Jurkat, Clone E6-1 (cell line): ENCODE measurements around the gene SCN3B. TPM values are rescaled to one million over a fixed set of nuclear protein-coding genes. Genes with fewer than 3 reads are reported as not detected.
A peak's percentile ranks its signal among the peaks of the same experiment; 100 is the strongest.

Source experiments
- DNase-seq: peaks from one replicate; pipeline ENCODE4 v3.0.0-alpha.2; 2011; ENCODE audit warnings: low read depth, low spot score
- H3K4me3 ChIP-seq: 2 replicates; pipeline ENCODE4 v1.5.1; 2011; ENCODE audit warnings: mild to moderate bottlenecking, low read length, control low read depth, moderate library complexity
- polyA plus RNA-seq: library from polyadenylated mRNA; unstranded; fragments of >200 nt; gene quantifications from one replicate; pipeline ENCODE4 v1.2.1, GENCODE V29; 2012; ENCODE audit warnings: missing spikeins; ENCODE audit not compliant: insufficient read length, insufficient read depth

Gene SCN3B, protein sequence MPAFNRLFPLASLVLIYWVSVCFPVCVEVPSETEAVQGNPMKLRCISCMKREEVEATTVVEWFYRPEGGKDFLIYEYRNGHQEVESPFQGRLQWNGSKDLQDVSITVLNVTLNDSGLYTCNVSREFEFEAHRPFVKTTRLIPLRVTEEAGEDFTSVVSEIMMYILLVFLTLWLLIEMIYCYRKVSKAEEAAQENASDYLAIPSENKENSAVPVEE
- polyA plus RNA-seq, result not detected

DNA sequence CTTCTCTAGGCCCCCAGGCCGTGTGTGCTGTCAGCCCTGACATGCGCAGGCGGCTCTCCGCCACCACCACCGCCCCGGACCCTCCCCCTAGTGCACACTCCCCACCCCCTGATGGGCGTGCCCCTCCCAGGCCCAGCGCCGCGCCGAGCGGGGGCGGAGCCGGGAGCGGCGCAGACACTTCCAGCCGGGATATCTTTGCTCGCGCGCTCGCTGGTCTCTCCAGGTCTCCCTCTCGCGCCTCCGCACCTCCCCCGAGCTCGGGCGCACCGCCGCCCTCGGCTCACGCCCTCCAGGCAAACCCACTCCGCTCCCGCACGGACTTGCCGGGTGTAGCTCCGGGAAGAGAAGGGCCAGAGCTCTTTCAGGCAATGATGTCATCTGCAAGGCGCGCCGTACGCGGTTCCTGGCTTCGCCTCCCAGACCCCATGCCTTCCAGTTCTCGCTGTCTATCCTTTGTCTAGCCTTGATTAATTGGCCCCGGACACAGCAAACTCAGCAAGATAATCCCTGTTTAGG lies at the start of gene SCN3B:
TSS of gene SCN3B (minus strand) at position 59 of the 516 bp plus-strand sequence. CDS start 823 bp downstream, outside the sequence.
- peak; percentile 28 for DNase-seq

GRCh38 chr11:123702696-123703095 lies 48.3 kb upstream of the SCN3B start:
- no peak overlapping the region for H3K4me3 ChIP-seq
- DNase-seq, result no peak

More for the DNA sequence above, at the start of gene SCN3B:
- peak within 1 kb of the TSS; percentile 55 for H3K4me3 ChIP-seq

GRCh38 chr11:123702139-123702538 lies 47.7 kb upstream of the SCN3B start:
- no peak overlapping the region for H3K4me3 ChIP-seq
- no peak for DNase-seq

- H3K4me3 ChIP-seq, result no peak overlapping the region
- DNase-seq, result no peak
Measured at GRCh38 chr11:123700772-123701171, 46.3 kb upstream of the SCN3B start.

DNA sequence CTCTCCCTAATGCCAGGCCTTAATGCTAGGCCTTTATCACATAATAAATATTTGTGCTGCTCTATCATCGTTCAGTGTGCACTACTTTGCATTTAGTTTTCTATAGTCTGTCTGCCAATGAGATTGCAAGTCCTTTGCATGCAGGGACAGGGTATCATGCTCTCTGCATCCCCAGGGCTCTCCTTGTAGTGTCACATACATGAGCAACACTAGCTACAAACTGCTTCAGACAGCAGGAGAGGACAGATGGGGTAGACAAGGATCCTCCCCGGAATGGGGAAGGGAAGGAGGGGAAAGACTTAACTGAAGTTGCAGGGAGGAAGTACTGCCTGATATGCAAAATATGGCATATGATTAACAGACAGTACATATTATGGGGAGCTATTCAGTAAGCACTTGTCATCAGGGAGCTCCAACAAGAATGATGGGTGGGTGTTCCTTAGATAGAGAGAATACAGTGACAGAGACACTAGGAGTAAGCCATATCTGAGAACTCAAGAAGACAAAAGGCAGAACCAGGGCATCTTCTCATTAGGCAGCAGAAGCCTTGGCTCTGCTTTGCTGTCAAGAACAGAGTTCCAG lies 44.2 kb upstream of the SCN3B start:
- DNase-seq, result no peak

DNA sequence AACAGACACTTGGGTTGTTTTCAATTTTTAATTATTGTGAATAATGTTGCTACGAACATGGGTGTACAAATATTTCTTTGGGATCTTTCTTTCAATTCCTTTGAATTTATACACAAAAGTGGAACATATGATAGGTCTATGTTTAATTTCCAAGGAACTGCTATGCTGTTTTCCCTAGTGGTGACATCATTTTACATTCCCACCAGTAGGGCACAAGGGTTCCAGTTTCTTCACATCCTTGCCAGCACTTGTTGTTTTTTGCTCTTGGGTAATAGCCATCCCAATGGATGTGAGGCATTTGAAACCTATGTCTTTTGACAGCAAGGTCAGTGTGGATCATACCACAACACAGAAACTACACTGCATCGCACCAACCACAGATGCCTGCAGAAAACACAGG lies 41.8 kb upstream of the SCN3B start:
- no peak for DNase-seq
- H3K4me3 ChIP-seq, result no peak overlapping the region

More for the DNA sequence above, 44.2 kb upstream of the SCN3B start:
- H3K4me3 ChIP-seq, result no peak overlapping the region

GRCh38 chr11:123695231-123695630 lies 40.8 kb upstream of the SCN3B start:
- DNase-seq, result no peak
- no peak overlapping the region for H3K4me3 ChIP-seq

- no peak overlapping the region for H3K4me3 ChIP-seq
- no peak for DNase-seq
Measured at GRCh38 chr11:123694551-123694950, 40.1 kb upstream of the SCN3B start.

DNA sequence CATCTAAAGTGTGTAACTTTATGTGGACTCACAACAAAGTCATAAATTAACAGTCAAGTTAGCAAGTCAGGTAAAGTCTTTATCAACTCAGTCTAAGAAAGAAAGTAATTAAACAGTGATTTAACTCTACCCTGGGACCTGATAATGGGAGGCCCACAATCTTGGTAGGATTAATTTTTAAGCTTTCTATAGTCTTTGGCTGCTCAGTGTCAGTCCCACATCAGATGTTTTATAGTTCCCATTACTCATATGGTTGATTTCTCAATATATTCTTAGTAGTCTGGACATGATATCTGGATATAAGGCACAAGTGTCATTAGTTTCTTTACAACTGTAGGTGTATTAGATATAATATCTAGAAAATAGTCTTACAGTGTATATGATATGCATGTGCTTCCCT lies 38.5 kb upstream of the SCN3B start:
- no peak for DNase-seq
- no peak overlapping the region for H3K4me3 ChIP-seq

DNA sequence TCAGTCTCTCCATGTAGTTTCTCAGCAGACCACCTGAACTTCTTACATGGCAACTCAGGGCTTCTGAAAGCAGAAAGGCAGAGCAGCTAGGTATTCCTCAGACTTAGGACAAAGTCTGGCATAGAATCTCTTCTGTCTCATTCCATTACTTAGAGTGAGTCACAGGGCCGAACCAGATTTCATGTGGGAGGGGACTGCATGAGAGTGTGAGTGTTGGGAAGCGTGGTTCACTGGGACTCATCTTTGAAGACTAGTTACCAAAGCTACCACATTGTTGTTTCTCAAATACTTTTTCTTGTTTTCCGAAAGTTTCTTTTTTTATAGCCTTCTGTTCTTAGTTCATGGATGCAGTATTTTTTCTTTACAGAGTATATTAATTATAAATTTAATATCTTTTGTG lies 36.1 kb upstream of the SCN3B start:
- no peak for DNase-seq
- H3K4me3 ChIP-seq, result no peak overlapping the region

DNA sequence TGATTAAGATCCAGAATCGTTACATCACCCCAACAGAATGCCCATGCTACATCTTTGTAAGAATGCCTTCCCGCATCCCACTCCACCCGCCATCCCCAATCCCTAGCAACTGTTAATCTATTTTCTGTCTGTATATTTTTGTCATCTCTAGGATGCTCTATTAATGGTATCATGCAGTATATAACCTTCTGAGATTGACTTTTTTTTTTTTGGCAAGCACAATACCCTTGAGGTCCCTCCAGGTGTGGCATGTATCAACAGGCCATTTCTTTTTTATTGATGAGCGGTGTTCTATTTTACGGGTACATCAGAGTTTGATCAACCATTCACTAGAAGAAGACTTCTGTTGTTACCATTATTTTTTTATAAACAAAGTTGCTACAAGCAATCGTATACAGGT lies 30.2 kb upstream of the SCN3B start:
- DNase-seq, result no peak
- no peak overlapping the region for H3K4me3 ChIP-seq

- no peak overlapping the region for H3K4me3 ChIP-seq
- no peak for DNase-seq
Measured at GRCh38 chr11:123683428-123684170, 29.2 kb upstream of the SCN3B start.

DNA sequence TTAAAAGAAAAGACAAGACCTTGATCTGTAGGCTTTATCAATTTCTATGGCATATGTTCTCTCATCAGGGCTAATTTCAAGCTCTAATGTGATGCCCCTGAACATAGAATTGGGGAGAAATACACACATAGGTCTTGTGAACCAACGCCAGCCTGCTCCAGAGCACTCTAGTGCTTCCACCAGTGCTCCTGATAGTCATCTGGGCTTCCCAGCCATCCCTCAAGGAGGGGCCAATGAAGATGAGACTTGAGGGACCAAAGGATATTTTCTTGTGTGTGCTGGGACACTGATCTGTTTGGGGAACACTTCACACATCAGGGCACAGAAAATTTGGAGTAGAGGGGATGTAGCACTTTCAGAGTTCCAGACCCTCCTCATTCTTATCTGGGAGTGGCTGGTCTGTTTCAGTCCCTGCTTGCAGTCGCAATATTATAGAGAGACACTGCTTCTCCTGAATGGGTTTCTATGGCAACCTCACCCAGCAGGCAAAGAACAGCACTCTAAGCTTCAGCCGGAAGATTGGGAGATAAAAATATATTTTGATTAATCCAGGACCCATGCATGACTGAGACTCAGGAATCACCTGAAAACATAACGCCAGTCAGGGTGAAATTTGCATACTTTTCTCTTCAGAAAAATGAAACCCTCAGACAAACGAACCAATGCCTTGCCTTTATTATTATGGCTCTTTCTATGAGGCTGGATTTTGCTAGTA lies 28.4 kb upstream of the SCN3B start:
- H3K4me3 ChIP-seq, result no peak overlapping the region
- no peak for DNase-seq

DNA sequence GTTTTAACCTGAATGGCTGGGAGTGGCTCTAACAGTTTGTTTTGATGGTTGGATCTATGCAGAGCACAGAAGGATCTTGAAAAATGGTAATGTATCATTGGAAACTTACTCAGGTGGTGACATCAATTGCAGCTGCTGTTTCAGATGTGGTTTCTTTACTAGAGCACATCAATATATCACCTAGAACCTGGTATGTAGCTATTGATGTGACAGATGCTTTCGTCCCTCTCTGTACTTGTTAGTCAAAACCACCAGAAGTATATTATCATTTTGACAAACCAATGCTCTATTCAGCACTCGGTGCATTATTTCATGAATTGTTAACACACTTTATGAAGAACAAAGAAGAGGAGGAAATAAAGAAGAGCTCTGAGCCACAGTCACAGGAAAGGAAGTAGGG lies 26.6 kb upstream of the SCN3B start:
- DNase-seq, result peak; percentile 98
- H3K4me3 ChIP-seq, result no peak overlapping the region

- no peak overlapping the region for H3K4me3 ChIP-seq
- DNase-seq, result no peak
Measured at GRCh38 chr11:123678246-123678645, 23.8 kb upstream of the SCN3B start.

GRCh38 chr11:123677510-123677909 lies 23.1 kb upstream of the SCN3B start:
- no peak for DNase-seq

GRCh38 chr11:123674297-123674696 lies 19.9 kb upstream of the SCN3B start:
- H3K4me3 ChIP-seq, result no peak overlapping the region
- DNase-seq, result no peak

More at GRCh38 chr11:123677510-123677909, 23.1 kb upstream of the SCN3B start:
- H3K4me3 ChIP-seq, result no peak overlapping the region

DNA sequence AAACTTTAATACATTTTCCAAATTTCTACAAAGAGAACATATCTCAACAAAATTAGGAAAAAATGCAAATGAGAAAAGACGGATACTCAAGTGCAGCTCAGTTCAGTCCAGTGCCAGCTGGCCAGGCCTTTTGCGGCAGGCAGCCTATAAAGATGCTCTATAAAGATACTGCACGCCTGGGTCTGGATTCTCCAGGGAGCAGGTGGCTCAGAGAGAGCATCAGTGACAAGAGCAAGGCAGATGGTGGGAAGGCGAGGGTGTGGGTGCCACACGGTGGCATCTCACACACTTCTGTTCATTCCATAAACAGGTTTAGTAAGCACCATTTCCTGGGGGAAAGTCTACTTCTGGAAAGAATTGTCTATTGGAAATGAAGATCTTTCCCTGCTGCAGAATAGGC lies 18.1 kb upstream of the SCN3B start:
- no peak for DNase-seq
- H3K4me3 ChIP-seq, result no peak overlapping the region

DNA sequence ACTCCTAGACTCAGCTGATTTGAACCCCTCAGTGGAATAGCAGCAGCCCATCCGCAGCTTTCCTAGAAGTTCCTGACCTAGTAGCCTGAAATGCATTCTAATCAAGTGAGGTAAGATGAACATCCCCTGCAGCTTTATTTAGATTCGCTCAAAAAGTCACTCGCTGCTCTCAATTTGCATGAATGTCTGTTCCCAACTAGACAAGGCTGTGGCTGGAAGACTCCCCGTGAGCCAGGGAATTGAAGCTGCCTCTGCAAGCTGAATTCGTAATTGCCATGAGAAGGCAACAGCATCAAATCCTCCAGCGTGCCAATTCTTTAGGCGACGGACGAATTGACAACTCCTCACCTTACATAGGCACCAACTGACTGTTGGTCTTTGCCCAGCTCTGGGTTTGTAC lies 17.1 kb upstream of the SCN3B start:
- no peak for DNase-seq

GRCh38 chr11:123670081-123670480 lies 15.7 kb upstream of the SCN3B start:
- no peak overlapping the region for H3K4me3 ChIP-seq
- DNase-seq, result no peak

More for the DNA sequence above, 17.1 kb upstream of the SCN3B start:
- H3K4me3 ChIP-seq, result no peak overlapping the region
